ENCODE data around the gene U2SURP. TPM values are rescaled to one million over a fixed set of nuclear protein-coding genes. Genes with fewer than 3 reads are reported as not detected.

The U2SURP gene
- total and polyA plus RNA-seq, 4 donors = 8.3 to 41.2 (median 30.3) TPM

- DNase-seq (ENCODE audit: low spot score) = no peak
Measured at GRCh38 chr3:142992323-142992722, 9.0 kb upstream of the U2SURP start.

GRCh38 chr3:142993958-142994442 is 7.4 kb upstream of the U2SURP start:
- Histone ChIP-seq H3K27ac (ENCODE audit: low read depth in 1 of 2, low read length in 2 of 2) (no peak overlapping the region), H3K36me3 (ENCODE audit: control insufficient read depth in 4 of 4, insufficient read depth in 3 of 4, low read depth in 1 of 4, low read length in 3 of 4) (no peaks in the 10 kb centered on the region), H3K27me3 (ENCODE audit: control insufficient read depth in 4 of 4, insufficient read depth in 4 of 4, low read length in 3 of 4) (no peaks in the 10 kb centered on the region), H3K9ac (ENCODE audit: low read depth in 1 of 2, low read length in 2 of 2) (no peak overlapping the region), H3K4me1 (ENCODE audit: control insufficient read depth in 4 of 4, insufficient read depth in 4 of 4, low read length in 3 of 4) (peaks cover 0 to 4% (median 3%) of the 10 kb centered on the region in 4 donors), H3K9me3 (ENCODE audit: control insufficient read depth in 4 of 4, low read length in 3 of 4) (no peaks in the 10 kb centered on the region), H3K4me3 (ENCODE audit: low read depth in 1 of 3, low read length in 3 of 3) (no peak overlapping the region)
- TF ChIP-seq SP1 (IDR thresholded peaks at IDR 0.05) = peak; percentile 39
- peak; percentile 89 to 91 for TF ChIP-seq RAD21 (IDR thresholded peaks at IDR 0.05)
- TF ChIP-seq FOXA2 (IDR thresholded peaks at IDR 0.05) = peak; percentile 14
- peak; percentile 71 for TF ChIP-seq CTCF (IDR thresholded peaks at IDR 0.05; ENCODE audit: low read depth, low read length, missing input control)
- no peak for TF ChIP-seq HNF4G (IDR thresholded peaks at IDR 0.05)
- no peak for TF ChIP-seq YY1 (IDR thresholded peaks at IDR 0.05)
- no peak for TF ChIP-seq RXRA (IDR thresholded peaks at IDR 0.05)
- TF ChIP-seq GABPA (IDR thresholded peaks at IDR 0.05 in 1 of 2, conservative IDR thresholded peaks at IDR 0.05 in 1 of 2) = no peak
- DNase-seq (ENCODE audit: low spot score) = peak; percentile 79
- 19% methylated on average over 4 of the region's 4 CpGs for WGBS

More at GRCh38 chr3:142992323-142992722, 9.0 kb upstream of the U2SURP start:
- no peaks in the 10 kb centered on the region for H3K9me3 ChIP-seq (ENCODE audit: control insufficient read depth in 4 of 4, low read length in 3 of 4)
- no peaks in the 10 kb centered on the region for H3K36me3 ChIP-seq (ENCODE audit: control insufficient read depth in 4 of 4, insufficient read depth in 3 of 4, low read depth in 1 of 4, low read length in 3 of 4)
- H3K4me3 ChIP-seq (ENCODE audit: low read depth in 1 of 3, low read length in 3 of 3) = no peak overlapping the region
- WGBS = 94% methylated on average over 7 of the region's 7 CpGs
- no peak overlapping the region for H3K9ac ChIP-seq (ENCODE audit: low read depth in 1 of 2, low read length in 2 of 2)
- H3K4me1 ChIP-seq (ENCODE audit: control insufficient read depth in 4 of 4, insufficient read depth in 4 of 4, low read length in 3 of 4) = peaks cover 2 to 11% (median 9%) of the 10 kb centered on the region in 4 donors
- TF ChIP-seq YY1 (IDR thresholded peaks at IDR 0.05) = no peak
- TF ChIP-seq FOXA1 (IDR thresholded peaks at IDR 0.05) = no peak
- no peak for TF ChIP-seq CTCF (IDR thresholded peaks at IDR 0.05; ENCODE audit: low read depth, low read length, missing input control)
- no peak for TF ChIP-seq NR2F2 (IDR thresholded peaks at IDR 0.05)
- TF ChIP-seq RXRA (IDR thresholded peaks at IDR 0.05) = no peak
- H3K27ac ChIP-seq (ENCODE audit: low read depth in 1 of 2, low read length in 2 of 2) = no peak overlapping the region
- H3K27me3 ChIP-seq (ENCODE audit: control insufficient read depth in 4 of 4, insufficient read depth in 4 of 4, low read length in 3 of 4) = no peaks in the 10 kb centered on the region

GRCh38 chr3:142997330-142997729 is 4.0 kb upstream of the U2SURP start:
- Histone ChIP-seq H3K9me3 (ENCODE audit: control insufficient read depth in 4 of 4, low read length in 3 of 4) (no peaks in the 10 kb centered on the region), H3K27me3 (ENCODE audit: control insufficient read depth in 4 of 4, insufficient read depth in 4 of 4, low read length in 3 of 4) (no peaks in the 10 kb centered on the region), H3K27ac (ENCODE audit: low read depth in 1 of 2, low read length in 2 of 2) (no peak overlapping the region), H3K36me3 (ENCODE audit: control insufficient read depth in 4 of 4, insufficient read depth in 3 of 4, low read depth in 1 of 4, low read length in 3 of 4) (no peaks in the 10 kb centered on the region), H3K4me1 (ENCODE audit: control insufficient read depth in 4 of 4, insufficient read depth in 4 of 4, low read length in 3 of 4) (peaks cover 0 to 10% (median 8%) of the 10 kb centered on the region in 4 donors), H3K9ac (ENCODE audit: low read depth in 1 of 2, low read length in 2 of 2) (no peak overlapping the region), H3K4me3 (ENCODE audit: low read depth in 1 of 3, low read length in 3 of 3) (no peak overlapping the region)
- DNase-seq (ENCODE audit: low spot score) = no peak
- no peak for TF ChIP-seq EGR1 (IDR thresholded peaks at IDR 0.05; ENCODE audit: low read depth in 2 of 2)
- no peak for TF ChIP-seq FOXA2 (IDR thresholded peaks at IDR 0.05)
- TF ChIP-seq FOXA1 (IDR thresholded peaks at IDR 0.05) = no peak
- no peak for TF ChIP-seq ATF3 (IDR thresholded peaks at IDR 0.05)
- WGBS = 61% methylated on average over 2 of the region's 2 CpGs

All from liver (tissue), 9 donors.